CD4-positive, alpha-beta T cell treated with Interleukin-4 for 1 hour (primary cell): Measurements from ENCODE around the gene IL23R.

Source experiments
- DNase-seq, 2 donors: peaks; one replicate each; pipeline ENCODE4 v3.0.0-alpha.2; 2020 to 2022

IL23R gene

GRCh38 chr1:67149179-67149770, 17.0 kb upstream of the IL23R start:
- DNase-seq, result peak; percentile 67 to 74

GRCh38 chr1:67150931-67151330, 15.3 kb upstream of the IL23R start:
- no peak for DNase-seq

DNA sequence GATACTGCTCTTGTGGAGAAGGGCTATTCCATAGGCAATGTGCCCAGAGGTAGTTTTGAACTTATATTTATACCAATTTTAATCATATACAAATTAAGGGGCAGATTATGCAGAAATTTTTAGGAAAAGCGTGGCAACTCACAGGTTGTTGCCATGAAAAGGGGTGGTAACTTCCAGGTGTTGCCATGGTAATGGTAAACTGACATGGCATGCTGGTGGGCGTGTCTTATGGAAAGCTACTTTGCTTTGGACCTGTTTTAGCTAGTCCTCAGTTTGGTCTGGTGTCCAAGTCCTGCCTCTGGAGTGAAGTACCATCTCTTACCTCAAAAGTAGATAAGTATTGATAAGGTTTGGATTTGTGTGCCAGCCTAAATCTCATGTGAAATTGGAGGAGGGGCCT, 7.9 kb upstream of the IL23R start:
- DNase-seq, result no peak

- DNase-seq, result no peak
Measured at GRCh38 chr1:67159233-67159632, 7.0 kb upstream of the IL23R start.

DNA sequence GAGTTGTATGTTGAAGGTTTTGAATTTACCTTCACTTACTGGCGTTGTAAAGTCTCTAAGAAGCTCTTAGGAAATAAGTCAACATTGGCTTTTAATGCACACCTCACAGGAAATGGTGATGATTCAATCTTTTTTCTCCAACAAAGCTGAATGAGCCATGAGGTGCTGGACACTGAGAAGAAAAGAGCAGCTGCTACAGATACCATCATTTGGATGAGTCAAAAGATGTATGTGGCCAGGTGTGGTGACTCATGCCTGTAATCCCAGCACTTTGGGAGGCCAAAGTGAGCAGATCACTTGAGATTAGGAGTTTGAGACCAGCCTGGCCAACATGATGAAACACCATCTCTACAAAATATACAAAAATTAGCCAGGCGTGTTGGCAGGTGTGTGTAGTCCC, 3.3 kb upstream of the IL23R start:
- no peak for DNase-seq

DNA sequence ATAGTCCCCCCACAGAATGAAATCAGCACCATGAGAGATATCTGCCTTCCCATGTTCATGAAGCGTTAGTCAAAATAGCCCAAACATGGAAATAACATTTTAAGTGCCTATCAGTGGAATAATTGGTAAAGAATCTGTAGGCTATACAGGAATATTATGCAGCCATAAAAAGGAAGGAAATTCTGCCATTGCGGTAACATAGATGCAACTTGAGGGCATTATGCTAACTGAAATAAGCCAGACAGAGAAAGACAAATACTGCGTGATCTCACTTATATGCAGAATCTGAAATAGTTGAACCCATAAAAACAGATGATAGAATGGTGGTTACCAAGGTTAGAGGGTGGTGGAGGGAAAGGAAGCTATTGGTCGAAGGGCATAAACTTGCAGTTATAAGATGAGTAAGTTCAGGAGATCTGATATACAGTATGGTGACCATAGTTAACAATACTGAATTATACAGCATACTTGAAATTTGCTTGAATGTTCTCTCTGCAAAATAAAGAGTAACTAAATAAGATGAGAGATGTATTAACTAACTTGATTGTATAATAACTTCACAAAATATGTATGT, 699 bp upstream of the IL23R start:
- no peak for DNase-seq

GRCh38 chr1:67169496-67169895, 3.2 kb downstream of the IL23R start:
- DNase-seq, result no peak

GRCh38 chr1:67169932-67170331, 3.7 kb downstream of the IL23R start:
- DNase-seq, result no peak

DNA sequence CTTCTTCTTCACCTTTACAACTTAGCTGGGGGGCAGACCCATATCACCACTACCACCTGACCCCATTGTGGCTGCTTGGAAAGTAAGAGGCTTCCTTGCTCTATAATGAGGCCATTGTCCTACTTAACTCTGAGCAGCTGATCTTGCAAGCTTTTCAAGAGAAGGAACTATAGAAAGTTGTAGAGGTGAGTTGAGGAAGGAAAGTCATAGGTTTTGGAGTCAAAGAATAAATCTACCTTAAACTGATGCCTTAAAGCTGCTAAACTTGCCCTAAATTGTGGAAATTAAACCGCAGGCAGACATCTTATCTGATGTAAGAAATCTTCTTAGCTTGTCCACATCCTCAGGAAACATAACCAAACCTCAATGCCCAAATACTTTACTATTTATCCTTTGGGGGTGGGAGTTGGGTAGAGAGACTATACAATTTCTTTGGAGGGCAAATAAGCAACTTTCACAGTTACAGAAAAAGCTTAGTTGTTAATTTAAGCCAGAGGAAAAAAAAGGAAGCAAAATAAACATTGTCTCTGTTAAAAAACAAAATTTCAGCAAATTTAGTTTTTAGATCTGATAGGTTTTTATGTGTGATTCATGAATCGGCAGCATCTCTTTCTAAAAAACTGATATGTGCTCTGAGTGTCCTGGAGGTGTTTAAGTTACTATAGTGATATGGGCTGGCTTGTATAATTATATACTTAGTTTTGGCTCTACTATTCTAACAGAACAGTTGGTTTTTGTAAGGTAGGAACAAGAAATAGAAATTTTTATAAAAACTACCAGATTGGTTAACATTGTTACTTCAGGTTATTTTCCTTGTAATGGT, 4.7 kb downstream of the IL23R start:
- peak in 1 of 2 donors; percentile 60 for DNase-seq

- DNase-seq, result peak in 1 of 2 donors; percentile 10
Measured at GRCh38 chr1:67171574-67171955, 5.3 kb downstream of the IL23R start.

DNA sequence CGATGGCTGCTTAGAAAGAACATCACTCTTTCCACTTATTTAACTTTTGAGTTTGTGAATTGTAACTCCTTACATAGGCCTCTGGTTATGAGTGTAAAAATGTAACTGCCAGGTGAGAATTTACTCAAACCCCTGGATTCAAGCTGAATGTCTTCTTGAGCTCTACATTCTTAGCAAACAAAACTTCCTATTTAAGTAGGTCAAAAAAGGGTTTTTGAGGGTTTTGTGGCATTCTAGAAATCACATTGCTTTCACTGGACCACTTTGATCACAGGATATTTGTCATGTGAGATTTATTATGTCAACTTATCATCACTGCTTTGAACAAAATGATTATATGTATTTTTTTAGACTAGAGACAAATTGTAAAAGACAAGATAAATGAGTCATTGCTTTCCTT, 5.7 kb downstream of the IL23R start:
- peak in 1 of 2 donors; percentile 65 for DNase-seq

DNA sequence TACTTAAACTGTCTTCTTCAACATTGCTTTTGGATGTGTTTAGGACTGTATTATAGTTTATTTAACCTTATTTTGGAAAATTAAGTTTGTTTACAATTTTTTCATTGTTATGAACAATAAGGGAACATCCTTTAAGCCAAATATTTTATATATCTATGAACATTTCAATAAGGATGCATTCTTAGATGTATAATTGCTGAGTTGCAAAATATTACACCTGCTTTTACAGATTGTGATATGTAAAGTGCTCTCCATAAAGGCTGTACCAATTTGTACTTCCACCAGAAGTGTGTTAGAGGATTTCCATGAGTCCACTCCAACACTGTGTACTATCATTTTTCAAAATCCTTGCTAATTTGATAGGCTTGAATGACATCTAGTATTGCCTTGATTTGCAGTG, 7.7 kb downstream of the IL23R start:
- no peak for DNase-seq

DNA sequence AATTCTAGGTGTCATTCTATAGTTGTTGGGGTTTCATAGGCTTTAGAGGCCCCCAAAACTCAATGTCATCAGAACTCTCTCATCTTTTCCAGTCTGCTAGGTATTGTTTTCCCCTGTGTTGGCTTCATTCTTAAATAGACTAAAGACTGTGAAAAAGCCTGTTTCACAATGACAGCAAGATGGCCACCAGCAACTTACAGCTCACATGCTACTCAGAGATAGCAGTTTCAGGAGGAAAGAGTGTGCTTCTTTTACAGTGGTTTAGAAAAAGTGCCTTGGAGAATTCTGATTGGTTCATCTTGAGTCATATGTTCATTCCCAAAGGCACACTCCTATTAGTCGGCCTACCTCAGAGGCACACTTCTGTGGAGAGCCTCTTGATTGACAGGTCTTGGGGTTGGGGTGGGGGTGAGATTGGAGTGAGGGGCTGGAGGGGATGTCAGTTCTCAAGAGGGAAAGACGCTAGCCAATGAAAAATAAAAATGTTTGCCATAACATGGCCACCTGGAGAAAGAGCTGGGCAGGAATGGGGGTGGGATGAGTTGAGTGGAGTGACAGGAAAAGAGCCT, 8.5 kb downstream of the IL23R start:
- no peak for DNase-seq

DNA sequence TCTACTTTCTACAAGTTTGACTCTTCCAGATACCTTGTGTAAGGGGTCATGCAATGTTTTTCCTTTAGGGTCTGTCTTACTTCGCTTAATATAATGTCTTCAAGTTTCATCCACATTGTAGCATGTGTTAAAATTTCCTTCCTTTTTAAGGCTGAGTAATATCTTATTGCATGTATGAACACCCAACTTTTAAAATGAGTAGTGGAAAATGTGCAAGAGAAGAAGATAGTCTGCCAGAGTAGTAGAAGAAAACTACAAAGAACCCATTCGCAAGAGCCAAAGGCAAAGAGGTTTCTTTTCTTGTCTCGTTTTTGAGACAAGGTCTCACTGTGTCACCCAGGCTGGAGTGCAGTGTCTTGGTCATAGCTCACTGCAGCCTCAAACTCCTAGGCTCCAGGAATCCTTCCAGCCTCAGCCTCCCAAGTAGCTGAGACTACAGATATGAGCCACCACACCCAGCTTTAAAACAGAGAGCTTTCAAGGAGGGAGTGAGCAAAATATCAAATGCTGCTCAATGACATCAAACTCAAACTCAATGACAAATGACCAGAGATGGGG, 9.4 kb downstream of the IL23R start:
- DNase-seq, result no peak

- no peak for DNase-seq
Measured at GRCh38 chr1:67184838-67185421, 18.7 kb downstream of the IL23R start.

GRCh38 chr1:67188137-67188536, 21.9 kb downstream of the IL23R start:
- DNase-seq, result no peak

DNA sequence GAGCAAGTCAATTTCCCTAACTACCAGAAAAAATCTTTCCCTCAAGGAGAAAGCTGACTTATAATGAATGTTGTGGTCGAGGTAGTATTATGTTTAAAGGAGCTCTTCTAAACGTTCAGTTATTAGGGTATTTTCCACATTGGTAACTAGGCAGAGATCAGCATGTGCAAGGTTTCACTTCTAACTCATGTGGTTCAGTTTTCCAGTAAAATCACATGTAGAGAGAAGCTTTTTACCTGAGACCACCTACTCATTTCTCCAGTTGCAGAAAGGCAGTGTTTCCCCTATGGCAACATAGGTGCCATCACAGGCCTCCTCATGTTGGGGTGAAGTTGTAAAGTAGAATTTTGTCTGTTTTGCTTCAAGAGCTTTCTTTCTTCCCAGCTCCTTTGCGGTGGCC, 23.7 kb downstream of the IL23R start:
- DNase-seq, result no peak

DNA sequence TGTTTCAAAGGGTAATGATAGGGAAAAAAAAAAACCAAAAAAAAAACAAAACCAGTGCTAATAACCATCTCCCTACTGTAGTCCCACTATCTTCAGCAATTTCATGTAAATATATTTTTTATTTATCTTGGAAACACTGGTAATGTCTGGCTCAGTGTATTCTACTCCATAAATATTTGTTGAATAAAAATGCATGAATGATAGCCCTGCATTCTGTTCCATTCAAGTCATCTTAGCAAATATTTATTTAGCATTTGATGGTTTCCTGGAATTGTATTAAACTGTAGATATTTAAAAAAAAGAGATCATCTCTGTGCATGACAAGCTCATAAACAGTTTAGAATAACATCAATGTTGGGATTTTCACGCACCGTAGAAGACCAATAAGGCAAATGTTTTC, 24.2 kb downstream of the IL23R start:
- DNase-seq, result no peak

GRCh38 chr1:67190942-67191341, 24.7 kb downstream of the IL23R start:
- no peak for DNase-seq

GRCh38 chr1:67191668-67192520, 25.6 kb downstream of the IL23R start:
- no peak for DNase-seq

- no peak for DNase-seq
Measured at GRCh38 chr1:67192902-67193301, 26.6 kb downstream of the IL23R start.

GRCh38 chr1:67193704-67194103, 27.4 kb downstream of the IL23R start:
- peak in 1 of 2 donors; percentile 10 for DNase-seq
